GM12872 (cell line): ENCODE results near the gene ANKRD39.

Source experiments
- CTCF ChIP-seq: IDR thresholded peaks from 3 replicates; pipeline ENCODE4 v1.5.1; 2011; ENCODE audit warnings: low read depth, mild to moderate bottlenecking, low read length, moderate library complexity; ENCODE audit not compliant: insufficient read depth

The ANKRD39 gene

GRCh38 chr2:96813656-96814055 is 44.2 kb downstream of the ANKRD39 start:
- no peak for TF ChIP-seq CTCF

- no peak for TF ChIP-seq CTCF
Measured at GRCh38 chr2:96811917-96812316, 45.9 kb downstream of the ANKRD39 start.

- no peak for TF ChIP-seq CTCF
Measured at GRCh38 chr2:96810783-96811192, 47.0 kb downstream of the ANKRD39 start.

GRCh38 chr2:96809951-96810782 is 47.6 kb downstream of the ANKRD39 start:
- TF ChIP-seq CTCF = no peak

GRCh38 chr2:96809216-96809882 is 48.5 kb downstream of the ANKRD39 start:
- no peak for TF ChIP-seq CTCF

GRCh38 chr2:96808176-96808837 is 49.5 kb downstream of the ANKRD39 start:
- TF ChIP-seq CTCF = no peak

- no peak for TF ChIP-seq CTCF
Measured at GRCh38 chr2:96807127-96807471, 50.7 kb downstream of the ANKRD39 start.
